ENCODE data around the gene RNF213.

GRCh38 chr17:80416940-80417293, 156.3 kb downstream of the RNF213 start:
- TF ChIP-seq CTCF (IDR thresholded peaks at IDR 0.05; ENCODE audit: low read length): no peak
- TF ChIP-seq EZH2 (IDR thresholded peaks at IDR 0.05; ENCODE audit: borderline replicate concordance, low read length): no peak
